GM12873 (cell line): ENCODE results near the gene RSBN1L.

ENCODE experiments used
- TF ChIP-seq, protein P1 (sequence below): IDR thresholded peaks from 2 replicates; pipeline ENCODE4 v1.5.1; 2012; ENCODE audit warnings: low read depth, mild to moderate bottlenecking, moderate library complexity, low read length, control low read depth; ENCODE audit not compliant: insufficient read depth; ENCODE audit errors: missing control alignments

The RSBN1L gene

DNA sequence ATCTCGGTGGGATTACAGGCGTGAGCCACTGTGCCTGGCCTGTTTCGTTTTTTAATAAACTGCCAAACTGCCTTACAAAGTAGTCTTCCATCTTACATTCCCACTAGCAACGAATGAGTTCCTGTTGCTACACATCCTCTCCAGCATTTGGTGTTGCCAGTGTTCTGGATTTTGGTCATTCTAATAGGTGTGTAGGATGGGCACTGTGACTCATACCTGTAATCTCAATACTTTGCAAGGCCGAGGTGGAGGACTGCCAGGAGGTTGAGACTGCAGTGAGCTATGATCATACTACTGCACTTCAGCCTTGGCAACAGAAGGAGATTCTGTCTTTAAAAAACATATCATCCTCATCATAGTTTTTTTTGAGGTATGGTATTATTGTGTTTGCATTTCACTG lies 21.4 kb upstream of the RSBN1L start:
- TF ChIP-seq, protein P1, sequence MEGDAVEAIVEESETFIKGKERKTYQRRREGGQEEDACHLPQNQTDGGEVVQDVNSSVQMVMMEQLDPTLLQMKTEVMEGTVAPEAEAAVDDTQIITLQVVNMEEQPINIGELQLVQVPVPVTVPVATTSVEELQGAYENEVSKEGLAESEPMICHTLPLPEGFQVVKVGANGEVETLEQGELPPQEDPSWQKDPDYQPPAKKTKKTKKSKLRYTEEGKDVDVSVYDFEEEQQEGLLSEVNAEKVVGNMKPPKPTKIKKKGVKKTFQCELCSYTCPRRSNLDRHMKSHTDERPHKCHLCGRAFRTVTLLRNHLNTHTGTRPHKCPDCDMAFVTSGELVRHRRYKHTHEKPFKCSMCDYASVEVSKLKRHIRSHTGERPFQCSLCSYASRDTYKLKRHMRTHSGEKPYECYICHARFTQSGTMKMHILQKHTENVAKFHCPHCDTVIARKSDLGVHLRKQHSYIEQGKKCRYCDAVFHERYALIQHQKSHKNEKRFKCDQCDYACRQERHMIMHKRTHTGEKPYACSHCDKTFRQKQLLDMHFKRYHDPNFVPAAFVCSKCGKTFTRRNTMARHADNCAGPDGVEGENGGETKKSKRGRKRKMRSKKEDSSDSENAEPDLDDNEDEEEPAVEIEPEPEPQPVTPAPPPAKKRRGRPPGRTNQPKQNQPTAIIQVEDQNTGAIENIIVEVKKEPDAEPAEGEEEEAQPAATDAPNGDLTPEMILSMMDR, result no peak

DNA sequence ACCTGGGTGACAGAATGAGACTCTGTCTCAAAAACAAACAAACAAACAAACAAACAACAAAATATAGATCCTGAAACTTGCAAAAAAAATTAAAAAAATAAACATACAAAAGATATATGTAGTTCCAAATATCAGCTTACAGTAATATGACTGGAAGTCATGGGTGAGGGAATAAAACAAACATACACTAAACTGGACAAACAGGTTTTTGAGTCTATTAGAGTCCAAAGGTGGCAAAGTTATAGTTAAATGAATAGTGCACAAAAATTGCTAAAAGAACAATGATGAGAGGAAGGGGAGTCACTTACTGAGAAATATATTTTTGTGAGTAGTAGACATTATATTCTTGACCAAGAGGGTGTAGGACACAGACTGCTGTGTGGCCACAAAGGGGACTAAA lies 16.7 kb upstream of the RSBN1L start:
- TF ChIP-seq, protein P1, result no peak

DNA sequence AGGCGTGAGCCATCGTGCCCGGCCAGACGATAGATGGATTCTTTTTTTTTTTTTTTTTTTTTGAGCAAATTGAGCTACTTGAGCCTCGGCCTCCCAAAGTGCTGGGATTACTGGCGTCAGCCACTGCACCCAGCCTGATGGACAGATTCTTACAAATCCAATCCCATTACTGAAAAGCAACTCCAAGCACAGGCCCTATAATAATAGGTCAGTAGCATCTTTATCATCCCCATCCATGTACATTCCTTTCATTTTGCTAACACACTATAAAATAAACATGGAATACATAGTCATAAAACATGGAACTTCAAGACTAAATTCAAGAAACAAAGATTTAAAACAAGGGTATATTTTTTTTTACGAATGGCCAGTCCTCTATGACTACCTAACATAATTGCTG lies 16.0 kb upstream of the RSBN1L start:
- TF ChIP-seq, protein P1, result no peak

DNA sequence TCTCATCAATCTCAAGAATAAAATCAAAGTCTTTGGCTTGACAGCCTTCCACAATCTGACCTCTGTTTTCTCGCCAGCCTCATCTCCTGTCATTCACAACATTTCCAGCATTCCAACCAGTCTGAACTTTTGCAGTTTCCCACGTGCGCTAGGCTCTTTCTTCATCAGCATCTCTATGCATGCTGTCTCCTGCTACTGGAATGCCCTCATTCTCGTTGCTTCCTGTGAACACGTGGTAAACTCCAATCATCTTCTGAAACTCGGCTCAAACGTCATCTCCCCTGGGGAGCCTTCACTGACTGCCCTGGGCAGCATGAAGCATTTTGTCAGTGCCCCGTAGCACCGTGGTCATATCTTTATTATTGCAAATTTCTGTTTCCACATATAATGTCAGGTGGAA lies 12.2 kb upstream of the RSBN1L start:
- TF ChIP-seq, protein P1, result no peak

DNA sequence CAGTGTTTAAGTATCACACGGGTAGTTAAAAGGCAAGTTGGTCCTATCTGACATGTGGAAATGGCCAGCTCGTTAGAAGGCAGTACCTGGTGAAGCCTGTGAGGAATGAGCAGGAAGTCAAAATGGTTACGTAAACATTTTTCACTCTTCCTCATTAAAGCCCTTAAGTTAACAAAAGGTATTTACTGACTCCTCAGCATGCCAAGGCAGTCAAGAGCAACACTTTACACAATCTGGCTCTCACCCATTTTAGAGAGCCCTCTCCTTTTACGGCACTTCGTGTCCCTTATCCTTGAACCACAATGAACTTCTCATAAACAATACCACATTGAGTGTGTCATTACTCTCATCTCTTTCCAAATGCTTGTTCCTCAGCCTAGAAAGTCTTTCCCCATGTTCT lies 11.0 kb upstream of the RSBN1L start:
- TF ChIP-seq, protein P1, result no peak

DNA sequence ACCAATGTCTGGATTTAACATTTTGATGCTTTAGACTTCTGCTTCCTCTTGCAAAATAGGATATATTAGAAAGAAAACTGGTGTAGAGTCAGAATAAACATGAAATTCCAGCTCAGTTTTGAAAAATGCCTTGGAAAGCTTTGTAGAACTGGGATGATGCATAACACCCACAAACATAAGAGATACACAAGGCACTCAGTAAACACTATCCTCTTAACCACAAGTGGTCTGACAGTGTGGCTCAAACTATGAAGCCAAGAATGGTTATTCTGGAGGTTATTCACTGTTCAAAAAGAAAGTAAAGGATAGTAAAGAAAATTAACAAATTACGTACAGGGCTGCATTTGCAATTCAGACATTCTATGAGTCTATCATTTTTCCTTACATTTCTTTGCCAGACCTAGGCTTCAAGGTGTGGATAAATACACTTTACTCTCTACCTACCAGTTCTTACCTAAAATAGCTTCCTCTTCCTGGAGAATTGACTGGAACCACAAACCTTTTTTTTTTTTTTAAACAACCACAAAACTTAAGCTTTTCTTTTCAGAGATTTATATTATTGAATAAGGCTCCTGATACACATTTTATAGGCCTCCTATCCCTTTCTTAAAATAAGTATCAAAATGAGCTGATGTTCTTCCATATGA lies 9.0 kb upstream of the RSBN1L start:
- TF ChIP-seq, protein P1, result no peak

DNA sequence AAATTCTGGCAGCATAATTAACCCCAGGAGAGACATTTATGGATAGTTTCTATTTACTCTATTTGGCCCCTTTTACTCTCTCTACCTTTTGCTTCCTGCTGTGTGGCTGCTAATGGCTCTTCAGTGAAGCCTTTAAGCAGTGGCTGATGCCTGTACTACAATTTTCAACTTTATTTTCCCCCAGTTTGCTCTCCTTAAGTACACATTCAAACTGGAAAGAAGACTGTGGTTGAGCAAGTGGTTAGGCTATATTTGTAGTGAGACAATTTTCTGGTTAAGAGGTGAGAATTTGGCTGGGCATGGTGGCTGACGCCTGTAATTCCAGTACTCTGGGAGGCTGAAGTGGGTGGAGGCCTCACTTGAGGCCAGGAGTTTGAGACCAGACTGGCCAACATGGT lies 8.5 kb upstream of the RSBN1L start:
- TF ChIP-seq, protein P1, result no peak

DNA sequence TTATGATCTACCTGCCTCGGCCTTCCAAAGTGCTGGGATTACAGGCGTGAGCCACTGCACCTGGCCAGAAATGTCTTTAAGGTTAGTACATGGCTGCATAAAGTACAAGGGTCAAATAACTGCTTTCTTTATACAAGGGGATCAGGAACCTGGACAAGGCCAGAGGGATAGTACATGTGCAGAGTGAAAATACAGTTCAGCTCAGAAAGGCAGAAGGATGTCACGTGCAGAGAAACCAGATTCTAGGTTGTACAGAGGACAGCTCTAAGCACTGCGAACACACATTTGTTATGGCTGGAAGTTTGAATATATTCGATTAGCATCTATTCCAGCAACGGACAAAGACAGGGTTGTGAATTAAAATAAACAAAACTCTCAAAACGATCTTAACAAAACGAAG lies 6.0 kb upstream of the RSBN1L start:
- TF ChIP-seq, protein P1, result no peak
